SK-N-SH treated with all-trans-retinoic acid at 6 μM for 48 hours (cell line): Measurements from ENCODE around the gene CD96.

Experiments
- ATAC-seq: fragments of 200-7000 bp; cut with Tn5 transposase; 3 replicates; pipeline ENCODE4 v1.9.1; 2020; ENCODE audit warnings: mild to moderate bottlenecking, moderate library complexity
- ARNTL ChIP-seq: fragments of 450-650 bp; formaldehyde crosslinking; IDR thresholded peaks from 2 replicates; pipeline ENCODE4 v1.5.0; 2020; ENCODE audit warnings: low read depth, mild to moderate bottlenecking, moderate library complexity, borderline replicate concordance
- BACH2 ChIP-seq: fragments of 250-450 bp; sonication (Bioruptor Pico); IDR thresholded peaks from 2 replicates; pipeline ENCODE4 v1.9.0; 2021; ENCODE audit warnings: mild to moderate bottlenecking, borderline replicate concordance
- CSDC2 ChIP-seq: fragments of 250-450 bp; sonication (Bioruptor Pico); IDR thresholded peaks from 2 replicates; pipeline ENCODE4 v1.5.0; 2020; ENCODE audit warnings: mild to moderate bottlenecking, moderate library complexity
- ESRRG ChIP-seq: fragments of 250-450 bp; sonication (Bioruptor Pico); IDR thresholded peaks from 2 replicates; pipeline ENCODE4 v1.6.1; 2021; ENCODE audit warnings: mild to moderate bottlenecking
- GLIS3 ChIP-seq: fragments of 250-450 bp; sonication (Bioruptor Pico); IDR thresholded peaks from 2 replicates; pipeline ENCODE4 v1.5.0; 2020; ENCODE audit warnings: mild to moderate bottlenecking, moderate library complexity
- OSR1 ChIP-seq: fragments of 250-450 bp; sonication (Bioruptor Pico); IDR thresholded peaks from 2 replicates; pipeline ENCODE4 v1.8.0; 2022; ENCODE audit warnings: moderate library complexity, mild to moderate bottlenecking, inconsistent platforms
- PPARA ChIP-seq: fragments of 250-450 bp; sonication (Bioruptor Pico); IDR thresholded peaks from 2 replicates; pipeline ENCODE4 v1.5.0; 2020; ENCODE audit warnings: mild to moderate bottlenecking, borderline replicate concordance
- RARB ChIP-seq: fragments of 250-450 bp; sonication (Bioruptor Pico); IDR thresholded peaks from 2 replicates; pipeline ENCODE4 v1.8.0; 2021; ENCODE audit warnings: mild to moderate bottlenecking, moderate library complexity
- SNAI2 ChIP-seq: fragments of 250-450 bp; sonication (Bioruptor Pico); IDR thresholded peaks from 2 replicates; pipeline ENCODE4 v1.5.0; 2020; ENCODE audit warnings: mild to moderate bottlenecking, moderate library complexity
- TCF4 ChIP-seq: fragments of 250-450 bp; sonication (Bioruptor Pico); IDR thresholded peaks from 2 replicates; pipeline ENCODE4 v1.8.0; 2021; ENCODE audit warnings: mild to moderate bottlenecking, moderate library complexity, borderline replicate concordance
- TOX ChIP-seq: fragments of 250-450 bp; sonication (Bioruptor Pico); IDR thresholded peaks from 2 replicates; pipeline ENCODE4 v1.8.0; 2021; ENCODE audit warnings: mild to moderate bottlenecking, moderate library complexity, borderline replicate concordance
- ZC3H10 ChIP-seq: fragments of 250-450 bp; sonication (Bioruptor Pico); IDR thresholded peaks from 2 replicates; pipeline ENCODE4 v1.5.1; 2021; ENCODE audit warnings: mild to moderate bottlenecking, moderate library complexity
- ZFP3 ChIP-seq: fragments of 250-450 bp; sonication (Bioruptor Pico); IDR thresholded peaks from 2 replicates; pipeline ENCODE4 v1.5.0; 2020; ENCODE audit warnings: mild to moderate bottlenecking, moderate library complexity
- ZFP30 ChIP-seq: fragments of 450-650 bp; formaldehyde crosslinking; IDR thresholded peaks from 2 replicates; pipeline ENCODE4 v1.5.0; 2022; ENCODE audit warnings: mild to moderate bottlenecking, moderate library complexity
- ZNF565 ChIP-seq: fragments of 450-650 bp; formaldehyde crosslinking; conservative IDR thresholded peaks from 2 replicates; pipeline ENCODE4 v1.5.0; 2020; ENCODE audit warnings: low read depth, mild to moderate bottlenecking, moderate library complexity
- ZNF8 ChIP-seq: fragments of 450-650 bp; formaldehyde crosslinking; IDR thresholded peaks from 2 replicates; pipeline ENCODE4 v1.5.0; 2020; ENCODE audit warnings: mild to moderate bottlenecking, moderate library complexity
- TF ChIP-seq, protein P1 (sequence below): fragments of 250-450 bp; sonication (Bioruptor Pico); IDR thresholded peaks from 2 replicates; pipeline ENCODE4 v1.5.0; 2020; ENCODE audit warnings: mild to moderate bottlenecking, moderate library complexity
- TF ChIP-seq, protein P2 (sequence below): fragments of 250-450 bp; sonication (Bioruptor Pico); IDR thresholded peaks from 2 replicates; pipeline ENCODE4 v1.8.0; 2021; ENCODE audit warnings: low read depth, mild to moderate bottlenecking, moderate library complexity, borderline replicate concordance
- TF ChIP-seq, protein P3 (sequence below): fragments of 250-450 bp; sonication (Bioruptor Pico); IDR thresholded peaks from 2 replicates; pipeline ENCODE4 v1.5.1; 2020; ENCODE audit warnings: low read depth, mild to moderate bottlenecking, moderate library complexity
- TF ChIP-seq, protein P4 (sequence below): fragments of 250-450 bp; sonication (Bioruptor Pico); IDR thresholded peaks from 2 replicates; pipeline ENCODE4 v1.5.1; 2021; ENCODE audit warnings: mild to moderate bottlenecking, moderate library complexity

CD96 gene

DNA sequence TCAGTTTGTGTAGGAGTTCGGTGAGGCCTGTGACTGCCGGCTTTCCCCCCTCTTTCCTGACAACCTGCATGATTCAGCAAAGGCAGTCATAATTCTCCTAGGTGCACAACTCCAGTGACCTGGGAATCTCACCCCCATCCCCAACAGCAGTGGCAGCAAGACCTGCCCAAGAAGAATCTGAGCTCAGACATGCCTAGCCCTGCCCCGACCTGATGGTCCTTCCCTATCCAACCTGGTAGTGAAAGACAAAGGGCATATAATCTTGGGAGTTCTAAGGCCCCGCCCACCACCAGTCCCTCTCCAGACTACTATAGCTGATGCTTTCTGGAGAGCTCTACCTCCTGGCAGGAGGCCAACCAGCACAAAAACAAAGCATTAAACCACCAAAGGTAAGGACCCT lies 97.3 kb downstream of the CD96 start:
- TF ChIP-seq ZFP3 (CRISPR knock-in tag) (no peak), SNAI2 (CRISPR knock-in tag) (no peak), BACH2 (CRISPR knock-in tag) (no peak)
- no peak for ATAC-seq

DNA sequence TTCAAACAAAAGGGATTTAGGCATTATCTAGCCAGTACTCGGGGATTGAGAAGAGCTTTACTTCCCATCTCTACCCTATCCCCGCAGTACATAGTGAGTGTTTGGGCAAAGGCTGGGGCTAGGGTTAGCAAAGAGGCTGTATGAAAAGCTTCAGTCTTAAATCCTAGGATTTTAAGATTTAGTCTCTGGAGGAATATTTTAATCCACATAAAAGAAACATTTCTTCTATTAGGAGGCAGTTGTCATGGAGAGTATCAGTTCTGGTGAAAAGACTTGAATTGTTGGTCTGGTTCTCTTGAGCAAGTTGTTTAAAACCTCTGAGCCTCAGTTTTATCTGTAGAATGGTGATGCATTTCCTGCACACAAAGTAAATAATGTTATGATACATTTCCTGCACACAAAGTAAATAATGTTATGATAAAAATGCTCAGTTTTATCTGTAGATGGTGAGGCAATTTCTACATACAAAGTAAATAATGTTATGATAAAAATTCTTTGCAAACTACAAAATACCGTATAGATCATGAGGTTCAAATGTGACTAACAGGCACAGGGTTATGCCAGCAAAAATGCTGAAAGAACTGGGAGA lies 107.1 kb downstream of the CD96 start:
- TF ChIP-seq CSDC2 (CRISPR knock-in tag) = no peak
- TF ChIP-seq, protein P1, sequence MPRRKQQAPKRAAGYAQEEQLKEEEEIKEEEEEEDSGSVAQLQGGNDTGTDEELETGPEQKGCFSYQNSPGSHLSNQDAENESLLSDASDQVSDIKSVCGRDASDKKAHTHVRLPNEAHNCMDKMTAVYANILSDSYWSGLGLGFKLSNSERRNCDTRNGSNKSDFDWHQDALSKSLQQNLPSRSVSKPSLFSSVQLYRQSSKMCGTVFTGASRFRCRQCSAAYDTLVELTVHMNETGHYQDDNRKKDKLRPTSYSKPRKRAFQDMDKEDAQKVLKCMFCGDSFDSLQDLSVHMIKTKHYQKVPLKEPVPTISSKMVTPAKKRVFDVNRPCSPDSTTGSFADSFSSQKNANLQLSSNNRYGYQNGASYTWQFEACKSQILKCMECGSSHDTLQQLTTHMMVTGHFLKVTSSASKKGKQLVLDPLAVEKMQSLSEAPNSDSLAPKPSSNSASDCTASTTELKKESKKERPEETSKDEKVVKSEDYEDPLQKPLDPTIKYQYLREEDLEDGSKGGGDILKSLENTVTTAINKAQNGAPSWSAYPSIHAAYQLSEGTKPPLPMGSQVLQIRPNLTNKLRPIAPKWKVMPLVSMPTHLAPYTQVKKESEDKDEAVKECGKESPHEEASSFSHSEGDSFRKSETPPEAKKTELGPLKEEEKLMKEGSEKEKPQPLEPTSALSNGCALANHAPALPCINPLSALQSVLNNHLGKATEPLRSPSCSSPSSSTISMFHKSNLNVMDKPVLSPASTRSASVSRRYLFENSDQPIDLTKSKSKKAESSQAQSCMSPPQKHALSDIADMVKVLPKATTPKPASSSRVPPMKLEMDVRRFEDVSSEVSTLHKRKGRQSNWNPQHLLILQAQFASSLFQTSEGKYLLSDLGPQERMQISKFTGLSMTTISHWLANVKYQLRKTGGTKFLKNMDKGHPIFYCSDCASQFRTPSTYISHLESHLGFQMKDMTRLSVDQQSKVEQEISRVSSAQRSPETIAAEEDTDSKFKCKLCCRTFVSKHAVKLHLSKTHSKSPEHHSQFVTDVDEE (CRISPR knock-in tag) = no peak
- no peak for TF ChIP-seq ZC3H10 (CRISPR knock-in tag)
- no peak for TF ChIP-seq ZNF565
- TF ChIP-seq GLIS3 (CRISPR knock-in tag) = no peak
- no peak for TF ChIP-seq SNAI2 (CRISPR knock-in tag)
- TF ChIP-seq PPARA (CRISPR knock-in tag) = no peak
- TF ChIP-seq ESRRG (CRISPR knock-in tag) = no peak
- TF ChIP-seq, all 23 proteins: peak for 0
- ATAC-seq = no peak

DNA sequence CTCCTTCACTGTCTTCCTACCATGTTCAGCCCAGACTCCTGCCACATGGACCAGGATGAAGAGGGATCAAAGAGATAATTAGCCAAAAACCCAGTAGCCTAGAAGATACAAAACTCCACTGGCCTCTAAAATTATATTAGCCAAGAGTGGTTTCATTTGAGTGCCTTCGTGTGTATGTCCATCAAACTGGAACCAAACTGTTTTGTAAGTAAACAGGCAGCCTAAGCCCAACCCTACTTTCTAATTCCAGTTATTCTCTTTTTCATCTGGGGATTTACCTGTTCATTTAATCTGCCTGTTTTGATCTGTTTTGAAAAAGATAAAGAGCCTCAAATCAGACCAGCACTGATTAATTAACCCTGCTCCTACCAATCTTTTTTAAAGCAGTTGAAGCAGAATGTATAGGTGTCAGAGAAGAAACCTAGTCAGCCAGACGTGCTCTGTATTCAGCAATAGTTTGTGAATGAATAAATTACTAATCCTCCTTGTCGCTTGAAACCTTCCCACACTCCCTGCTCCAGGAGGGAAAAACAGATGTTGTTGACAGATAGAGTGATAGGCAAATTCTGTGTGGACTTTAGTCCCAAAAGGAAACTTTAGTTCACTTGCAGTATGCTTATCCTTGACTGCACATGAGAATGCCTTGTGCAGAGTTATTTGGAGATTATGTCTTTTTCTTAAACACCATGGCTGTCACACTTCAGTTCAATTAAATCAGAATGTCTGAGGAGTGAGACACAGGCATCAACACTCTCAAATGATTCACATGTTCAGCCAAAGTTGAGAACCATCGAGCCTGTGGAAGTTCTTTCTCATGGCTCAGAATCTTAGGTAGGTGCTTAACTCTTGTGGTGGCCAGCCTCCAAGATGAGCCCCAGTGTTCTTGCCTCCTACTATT lies 108.6 kb downstream of the CD96 start:
- no peak for ATAC-seq
- TF ChIP-seq ARNTL (no peak), ZC3H10 (CRISPR knock-in tag) (no peak), SNAI2 (CRISPR knock-in tag) (no peak), OSR1 (CRISPR knock-in tag) (no peak), ZFP30 (no peak), BACH2 (CRISPR knock-in tag) (no peak), ZNF8 (no peak), TOX (CRISPR knock-in tag) (no peak), RARB (CRISPR knock-in tag) (no peak), TCF4 (no peak), ESRRG (CRISPR knock-in tag) (no peak), GLIS3 (CRISPR knock-in tag) (no peak), ZNF565 (no peak)
- TF ChIP-seq, protein P1 (CRISPR knock-in tag) = no peak
- TF ChIP-seq, protein P2, sequence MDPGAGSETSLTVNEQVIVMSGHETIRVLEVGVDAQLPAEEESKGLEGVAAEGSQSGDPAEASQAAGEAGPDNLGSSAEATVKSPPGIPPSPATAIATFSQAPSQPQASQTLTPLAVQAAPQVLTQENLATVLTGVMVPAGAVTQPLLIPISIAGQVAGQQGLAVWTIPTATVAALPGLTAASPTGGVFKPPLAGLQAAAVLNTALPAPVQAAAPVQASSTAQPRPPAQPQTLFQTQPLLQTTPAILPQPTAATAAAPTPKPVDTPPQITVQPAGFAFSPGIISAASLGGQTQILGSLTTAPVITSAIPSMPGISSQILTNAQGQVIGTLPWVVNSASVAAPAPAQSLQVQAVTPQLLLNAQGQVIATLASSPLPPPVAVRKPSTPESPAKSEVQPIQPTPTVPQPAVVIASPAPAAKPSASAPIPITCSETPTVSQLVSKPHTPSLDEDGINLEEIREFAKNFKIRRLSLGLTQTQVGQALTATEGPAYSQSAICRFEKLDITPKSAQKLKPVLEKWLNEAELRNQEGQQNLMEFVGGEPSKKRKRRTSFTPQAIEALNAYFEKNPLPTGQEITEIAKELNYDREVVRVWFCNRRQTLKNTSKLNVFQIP = no peak
- TF ChIP-seq, protein P3, sequence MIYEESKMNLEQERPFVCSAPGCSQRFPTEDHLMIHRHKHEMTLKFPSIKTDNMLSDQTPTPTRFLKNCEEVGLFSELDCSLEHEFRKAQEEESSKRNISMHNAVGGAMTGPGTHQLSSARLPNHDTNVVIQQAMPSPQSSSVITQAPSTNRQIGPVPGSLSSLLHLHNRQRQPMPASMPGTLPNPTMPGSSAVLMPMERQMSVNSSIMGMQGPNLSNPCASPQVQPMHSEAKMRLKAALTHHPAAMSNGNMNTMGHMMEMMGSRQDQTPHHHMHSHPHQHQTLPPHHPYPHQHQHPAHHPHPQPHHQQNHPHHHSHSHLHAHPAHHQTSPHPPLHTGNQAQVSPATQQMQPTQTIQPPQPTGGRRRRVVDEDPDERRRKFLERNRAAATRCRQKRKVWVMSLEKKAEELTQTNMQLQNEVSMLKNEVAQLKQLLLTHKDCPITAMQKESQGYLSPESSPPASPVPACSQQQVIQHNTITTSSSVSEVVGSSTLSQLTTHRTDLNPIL (CRISPR knock-in tag) = no peak
- TF ChIP-seq, protein P4, sequence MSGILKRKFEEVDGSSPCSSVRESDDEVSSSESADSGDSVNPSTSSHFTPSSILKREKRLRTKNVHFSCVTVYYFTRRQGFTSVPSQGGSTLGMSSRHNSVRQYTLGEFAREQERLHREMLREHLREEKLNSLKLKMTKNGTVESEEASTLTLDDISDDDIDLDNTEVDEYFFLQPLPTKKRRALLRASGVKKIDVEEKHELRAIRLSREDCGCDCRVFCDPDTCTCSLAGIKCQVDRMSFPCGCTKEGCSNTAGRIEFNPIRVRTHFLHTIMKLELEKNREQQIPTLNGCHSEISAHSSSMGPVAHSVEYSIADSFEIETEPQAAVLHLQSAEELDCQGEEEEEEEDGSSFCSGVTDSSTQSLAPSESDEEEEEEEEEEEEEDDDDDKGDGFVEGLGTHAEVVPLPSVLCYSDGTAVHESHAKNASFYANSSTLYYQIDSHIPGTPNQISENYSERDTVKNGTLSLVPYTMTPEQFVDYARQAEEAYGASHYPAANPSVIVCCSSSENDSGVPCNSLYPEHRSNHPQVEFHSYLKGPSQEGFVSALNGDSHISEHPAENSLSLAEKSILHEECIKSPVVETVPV = no peak
- TF ChIP-seq, all 23 proteins: peak for 0
